OCI-LY1 (cell line): ENCODE measurements around the gene RABEP1.

Source experiments
- H2AFZ ChIP-seq: fragments of 200-600 bp; sonication (generic), shearing (Covaris generic); 2 replicates; pipeline ENCODE4 v1.6.0; 2014; ENCODE audit warnings: antibody characterized with exemption, mild to moderate bottlenecking, low read length
- H3F3A ChIP-seq: fragments of 200-600 bp; sonication (generic), shearing (Covaris generic); 2 replicates; pipeline ENCODE4 v1.6.0; 2014; ENCODE audit warnings: mild to moderate bottlenecking, antibody characterized with exemption, low read length, moderate library complexity; ENCODE audit not compliant: insufficient read depth
- H3K27ac ChIP-seq: fragments of 200-600 bp; sonication (generic); 2 replicates; pipeline ENCODE4 v1.5.1; 2014; ENCODE audit warnings: low read length, mixed run types, mild to moderate bottlenecking, low read depth; ENCODE audit not compliant: poor library complexity, severe bottlenecking
- H3K27me3 ChIP-seq: fragments of 200-600 bp; sonication (generic); 2 replicates; pipeline ENCODE4 v1.6.0; 2014; ENCODE audit warnings: antibody characterized with exemption, mild to moderate bottlenecking, low read length, moderate library complexity; ENCODE audit not compliant: insufficient read depth
- H3K36me3 ChIP-seq: fragments of 200-600 bp; sonication (generic); 2 replicates; pipeline ENCODE4 v1.6.1; 2014; ENCODE audit warnings: mild to moderate bottlenecking, antibody characterized with exemption, low read length, moderate library complexity, mixed read lengths; ENCODE audit not compliant: insufficient read depth
- H3K4me1 ChIP-seq: fragments of 200-600 bp; sonication (generic); 2 replicates; pipeline ENCODE4 v1.5.1; 2014; ENCODE audit warnings: mild to moderate bottlenecking, low read length, moderate library complexity; ENCODE audit not compliant: insufficient read depth, severe bottlenecking
- H3K4me2 ChIP-seq: fragments of 200-600 bp; sonication (generic), shearing (Covaris generic); 2 replicates; pipeline ENCODE4 v1.6.1; 2014; ENCODE audit warnings: low read length
- H3K4me3 ChIP-seq: fragments of 200-600 bp; sonication (generic); 2 replicates; pipeline ENCODE4 v1.5.1; 2014; ENCODE audit warnings: low read length, low read depth, mild to moderate bottlenecking, mixed read lengths; ENCODE audit not compliant: poor library complexity, severe bottlenecking
- H3K79me2 ChIP-seq: fragments of 200-600 bp; shearing (Covaris generic); 2 replicates; pipeline ENCODE4 v1.6.1; 2016; ENCODE audit warnings: mixed run types, low read length, mixed read lengths; ENCODE audit not compliant: insufficient read depth
- H3K9ac ChIP-seq: fragments of 200-600 bp; sonication (generic), shearing (Covaris generic); 2 replicates; pipeline ENCODE4 v1.6.1; 2014; ENCODE audit warnings: mild to moderate bottlenecking, low read length, mixed read lengths
- H3K9me2 ChIP-seq: fragments of 200-600 bp; sonication (generic), shearing (Covaris generic); 2 replicates; pipeline ENCODE4 v1.6.1; 2014; ENCODE audit warnings: low read depth, mild to moderate bottlenecking, low read length, mixed read lengths
- H3K9me3 ChIP-seq: fragments of 200-600 bp; shearing (Covaris generic); 2 replicates; pipeline ENCODE4 v1.6.1; 2014; ENCODE audit warnings: low read length, mixed read lengths
- H4K20me1 ChIP-seq: fragments of 200-600 bp; sonication (generic), shearing (Covaris generic); 2 replicates; pipeline ENCODE4 v1.6.0; 2016; ENCODE audit warnings: mild to moderate bottlenecking, low read length; ENCODE audit not compliant: insufficient read depth
- CTCF ChIP-seq: fragments of 200-600 bp; sonication (generic), shearing (Covaris generic); IDR thresholded peaks from 2 replicates; pipeline ENCODE4 v1.5.1; 2017; ENCODE audit warnings: mild to moderate bottlenecking, antibody characterized with exemption, low read length, moderate library complexity, mixed read lengths
- EZH2 ChIP-seq: fragments of 200-600 bp; sonication (generic), shearing (Covaris generic); IDR thresholded peaks from 2 replicates; pipeline ENCODE4 v1.8.0; 2017; ENCODE audit warnings: borderline replicate concordance, mixed run types, mild to moderate bottlenecking, antibody characterized with exemption, low read length, moderate library complexity, mixed read lengths

The RABEP1 gene

GRCh38 chr17:5263441-5263840 is 18.6 kb upstream of the RABEP1 start:
- no peaks in the 10 kb centered on the region for H4K20me1 ChIP-seq
- H3K27ac ChIP-seq: no peak overlapping the region
- TF ChIP-seq CTCF (no peak), EZH2 (no peak)
- no peaks in the 10 kb centered on the region for H3K9me2 ChIP-seq
- no peaks in the 10 kb centered on the region for H3F3A ChIP-seq
- H3K9me3 ChIP-seq: peaks cover 4% of the 10 kb centered on the region; the same call in 1 of the 2 replicates
- no peaks in the 10 kb centered on the region for H3K79me2 ChIP-seq
- no peak overlapping the region for H2AFZ ChIP-seq
- H3K4me1 ChIP-seq: peaks cover 6% of the 10 kb centered on the region
- no peak overlapping the region for H3K4me2 ChIP-seq
- no peak overlapping the region for H3K4me3 ChIP-seq
- no peak overlapping the region for H3K9ac ChIP-seq
- H3K36me3 ChIP-seq: no peaks in the 10 kb centered on the region
- no peaks in the 10 kb centered on the region for H3K27me3 ChIP-seq

GRCh38 chr17:5264893-5265292 is 17.2 kb upstream of the RABEP1 start:
- H3K9ac ChIP-seq: no peak overlapping the region
- no peaks in the 10 kb centered on the region for H3K9me2 ChIP-seq
- no peaks in the 10 kb centered on the region for H3K36me3 ChIP-seq
- no peak for TF ChIP-seq CTCF
- TF ChIP-seq EZH2: no peak
- no peak overlapping the region for H3K27ac ChIP-seq
- H3K4me1 ChIP-seq: peaks cover 6% of the 10 kb centered on the region
- H3K27me3 ChIP-seq: no peaks in the 10 kb centered on the region
- no peaks in the 10 kb centered on the region for H4K20me1 ChIP-seq
- H2AFZ ChIP-seq: no peak overlapping the region
- no peaks in the 10 kb centered on the region for H3F3A ChIP-seq
- H3K4me3 ChIP-seq: no peak overlapping the region
- H3K4me2 ChIP-seq: no peak overlapping the region
- no peaks in the 10 kb centered on the region for H3K79me2 ChIP-seq
- H3K9me3 ChIP-seq: peaks cover 4% of the 10 kb centered on the region; the same call in 1 of the 2 replicates

- Histone ChIP-seq H3K27me3 (no peaks in the 10 kb centered on the region), H3K9me2 (no peaks in the 10 kb centered on the region), H3K36me3 (no peaks in the 10 kb centered on the region), H3K9ac (no peak overlapping the region), H3F3A (no peaks in the 10 kb centered on the region), H3K4me3 (no peak overlapping the region), H3K27ac (no peak overlapping the region), H4K20me1 (no peaks in the 10 kb centered on the region), H2AFZ (no peak overlapping the region), H3K79me2 (no peaks in the 10 kb centered on the region), H3K4me2 (no peak overlapping the region), H3K4me1 (peaks cover 6% of the 10 kb centered on the region), H3K9me3 (peaks cover 4% of the 10 kb centered on the region; the same call in 1 of the 2 replicates)
- no peak for TF ChIP-seq EZH2
Observed at GRCh38 chr17:5269241-5269960, 12.7 kb upstream of the RABEP1 start.

GRCh38 chr17:5272322-5272721 is 9.8 kb upstream of the RABEP1 start:
- Histone ChIP-seq H2AFZ (no peak overlapping the region), H3K4me2 (no peak overlapping the region), H3K36me3 (no peaks in the 10 kb centered on the region), H3K9me3 (peaks cover 4% of the 10 kb centered on the region; the same call in 1 of the 2 replicates), H3K9me2 (no peaks in the 10 kb centered on the region), H3F3A (no peaks in the 10 kb centered on the region), H3K79me2 (no peaks in the 10 kb centered on the region), H4K20me1 (no peaks in the 10 kb centered on the region), H3K27me3 (no peaks in the 10 kb centered on the region), H3K4me3 (no peak overlapping the region), H3K9ac (no peak overlapping the region), H3K27ac (no peak overlapping the region), H3K4me1 (no peaks in the 10 kb centered on the region)
- TF ChIP-seq EZH2 (no peak), CTCF (no peak)
